Fibroblast of mammary gland (primary cell): ENCODE data around the gene SUFU.

Source experiments
- DNase-seq: peaks from one replicate; pipeline ENCODE4 v3.0.0-alpha.2; 2010; ENCODE audit warnings: low read depth
- H3K4me3 ChIP-seq: 2 replicates; pipeline ENCODE4 v1.5.1; 2011; ENCODE audit warnings: low read depth, mild to moderate bottlenecking, low read length, moderate library complexity; ENCODE audit not compliant: control insufficient read depth
- CTCF ChIP-seq: conservative IDR thresholded peaks from 2 replicates; pipeline ENCODE4 v1.5.1; 2011; ENCODE audit warnings: low read depth, low read length, inconsistent platforms; ENCODE audit not compliant: control insufficient read depth, insufficient read depth

SUFU gene

GRCh38 chr10:102557569-102557968, 53.8 kb downstream of the SUFU start:
- no peak overlapping the region for H3K4me3 ChIP-seq
- DNase-seq = no peak
- no peak for TF ChIP-seq CTCF

GRCh38 chr10:102559764-102560163, 56.0 kb downstream of the SUFU start:
- DNase-seq = no peak
- TF ChIP-seq CTCF = no peak
- H3K4me3 ChIP-seq = no peak overlapping the region

GRCh38 chr10:102564209-102564834, 60.5 kb downstream of the SUFU start:
- no peak for DNase-seq
- no peak overlapping the region for H3K4me3 ChIP-seq
- no peak for TF ChIP-seq CTCF

GRCh38 chr10:102565793-102566192, 62.0 kb downstream of the SUFU start:
- H3K4me3 ChIP-seq = no peak overlapping the region
- no peak for TF ChIP-seq CTCF
- no peak for DNase-seq

- DNase-seq = no peak
- no peak overlapping the region for H3K4me3 ChIP-seq
- no peak for TF ChIP-seq CTCF
Measured at GRCh38 chr10:102578782-102579181, 75.0 kb downstream of the SUFU start.

GRCh38 chr10:102579328-102579727, 75.6 kb downstream of the SUFU start:
- TF ChIP-seq CTCF = no peak
- DNase-seq = peak; percentile 38
- no peak overlapping the region for H3K4me3 ChIP-seq

- peak; percentile 57 for DNase-seq
- no peak overlapping the region for H3K4me3 ChIP-seq
- no peak for TF ChIP-seq CTCF
Measured at GRCh38 chr10:102580230-102580629, 76.5 kb downstream of the SUFU start.
